Islet precursor cell (in vitro differentiated cells): ENCODE data around the gene SYT7.
"Not testable (repeated sequence)": the region's sequence is repeated elsewhere in the genome, so short reads cannot be mapped to it uniquely, and the experiment has no call there.

Source experiments
- DNase-seq: peaks from one replicate; pipeline ENCODE4 v3.0.0-alpha.2; 2018

Gene SYT7, protein sequence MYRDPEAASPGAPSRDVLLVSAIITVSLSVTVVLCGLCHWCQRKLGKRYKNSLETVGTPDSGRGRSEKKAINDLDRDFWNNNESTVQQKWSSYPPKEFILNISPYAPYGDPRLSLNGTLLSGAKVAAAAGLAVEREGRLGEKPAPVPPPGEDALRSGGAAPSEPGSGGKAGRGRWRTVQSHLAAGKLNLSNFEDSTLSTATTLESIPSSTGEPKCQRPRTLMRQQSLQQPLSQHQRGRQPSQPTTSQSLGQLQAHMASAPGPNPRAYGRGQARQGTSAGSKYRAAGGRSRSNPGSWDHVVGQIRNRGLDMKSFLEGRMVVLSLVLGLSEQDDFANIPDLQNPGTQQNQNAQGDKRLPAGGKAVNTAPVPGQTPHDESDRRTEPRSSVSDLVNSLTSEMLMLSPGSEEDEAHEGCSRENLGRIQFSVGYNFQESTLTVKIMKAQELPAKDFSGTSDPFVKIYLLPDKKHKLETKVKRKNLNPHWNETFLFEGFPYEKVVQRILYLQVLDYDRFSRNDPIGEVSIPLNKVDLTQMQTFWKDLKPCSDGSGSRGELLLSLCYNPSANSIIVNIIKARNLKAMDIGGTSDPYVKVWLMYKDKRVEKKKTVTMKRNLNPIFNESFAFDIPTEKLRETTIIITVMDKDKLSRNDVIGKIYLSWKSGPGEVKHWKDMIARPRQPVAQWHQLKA

DNA sequence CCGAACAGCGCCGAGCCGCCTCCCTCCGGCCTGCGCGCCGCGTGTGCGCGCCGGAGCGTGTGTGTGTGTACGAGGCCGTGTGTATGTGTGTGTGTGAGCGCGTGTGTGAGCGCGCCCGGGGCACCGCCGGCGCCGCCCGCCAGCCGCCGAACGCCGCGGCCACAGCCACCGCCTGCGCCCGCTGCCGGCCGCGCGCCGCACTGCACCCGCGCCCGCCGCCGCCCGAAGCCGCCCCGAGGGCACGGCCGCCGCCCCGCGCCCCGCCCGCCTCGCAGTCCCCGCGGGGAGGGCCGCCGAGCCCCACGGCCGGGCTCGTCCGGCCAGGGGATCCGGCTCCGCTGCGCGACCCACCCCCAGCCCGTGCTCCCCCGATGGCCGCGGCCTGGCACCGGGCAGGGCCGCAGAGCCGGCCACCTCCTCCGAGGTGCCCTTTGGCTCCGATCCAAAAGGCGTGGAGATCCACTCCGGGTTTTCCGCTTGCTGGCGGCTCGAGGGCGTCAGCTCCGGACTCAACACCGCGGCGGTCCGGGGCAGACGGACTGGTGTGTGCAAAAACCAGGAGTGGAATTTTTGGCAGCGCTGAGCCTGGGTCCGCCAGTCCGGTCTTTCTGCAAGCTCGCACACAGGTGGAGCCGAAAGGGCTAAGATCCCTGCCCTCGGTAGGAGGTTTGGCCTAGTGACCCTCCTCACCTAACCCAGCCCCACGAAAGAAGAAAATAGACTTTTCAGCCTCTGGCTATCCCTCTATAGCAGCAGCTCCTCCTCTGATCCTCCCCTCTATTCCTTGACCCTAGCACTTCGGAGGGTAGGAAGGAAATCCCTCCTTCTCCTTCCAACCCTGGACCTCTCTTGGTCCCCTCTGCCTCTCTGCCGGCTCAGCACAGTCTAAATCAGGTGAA lies at the start of gene SYT7:
Gene SYT7, minus strand, starts transcription at position 47 of the 899 bp plus-strand sequence. CDS start 256 bp downstream, outside the sequence.
- peak; percentile 98 for DNase-seq

DNA sequence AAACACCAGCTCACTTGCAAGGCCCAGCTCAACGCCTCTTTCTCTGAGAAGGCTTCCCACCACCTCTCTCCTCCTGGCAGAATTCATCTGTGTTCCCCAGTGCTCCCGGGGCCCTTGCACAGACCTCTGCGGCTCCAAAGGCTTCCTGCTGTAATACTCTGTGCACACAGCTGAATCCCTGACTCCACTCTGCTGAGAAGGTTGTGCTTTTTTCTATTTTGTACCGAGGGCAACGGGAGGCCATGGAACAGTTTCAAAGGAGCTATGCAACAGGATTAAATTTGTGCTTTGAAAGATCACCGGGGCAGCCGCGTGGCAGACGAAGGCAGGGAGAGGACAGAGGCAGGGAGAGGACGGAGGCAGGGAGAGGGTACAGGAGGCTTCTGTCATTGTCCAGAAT lies 49.2 kb upstream of the SYT7 start:
- no peak for DNase-seq

DNA sequence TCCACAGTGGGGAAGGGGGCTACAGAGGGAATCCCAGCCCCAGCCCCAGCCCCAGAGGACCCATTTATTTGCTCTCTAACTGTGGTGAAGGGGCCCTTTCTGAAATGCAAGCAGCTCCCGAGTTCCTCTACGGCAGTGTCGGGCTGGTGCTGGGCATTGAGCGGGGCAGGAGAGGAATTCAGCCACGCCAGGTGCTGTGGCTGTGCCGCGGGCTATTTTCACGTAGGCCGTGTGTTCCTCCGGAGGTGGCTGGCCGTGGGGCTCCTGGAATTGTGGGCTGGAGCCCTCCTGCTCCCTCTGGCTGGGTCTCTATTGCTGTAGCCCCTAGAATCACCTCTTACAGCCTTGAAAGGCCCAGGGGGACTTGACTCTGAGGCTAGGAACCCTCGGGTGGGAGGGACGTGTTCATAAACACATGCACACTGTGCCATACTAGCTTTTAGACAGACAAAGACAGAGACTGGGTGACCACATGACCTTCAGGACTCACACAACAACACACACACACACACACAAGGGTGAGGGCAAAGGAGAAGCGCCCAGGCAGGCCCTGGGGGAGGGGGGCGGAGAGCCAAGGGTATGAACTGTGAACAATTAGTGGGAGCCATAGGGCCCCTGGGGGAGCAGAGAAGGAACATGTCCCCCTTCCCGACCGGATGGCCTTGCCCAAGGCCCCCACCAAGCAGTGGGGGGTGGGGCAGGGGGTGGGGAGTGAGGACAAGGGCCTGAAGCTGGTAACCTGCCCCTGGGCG lies 48.4 kb upstream of the SYT7 start:
- no peak for DNase-seq

DNA sequence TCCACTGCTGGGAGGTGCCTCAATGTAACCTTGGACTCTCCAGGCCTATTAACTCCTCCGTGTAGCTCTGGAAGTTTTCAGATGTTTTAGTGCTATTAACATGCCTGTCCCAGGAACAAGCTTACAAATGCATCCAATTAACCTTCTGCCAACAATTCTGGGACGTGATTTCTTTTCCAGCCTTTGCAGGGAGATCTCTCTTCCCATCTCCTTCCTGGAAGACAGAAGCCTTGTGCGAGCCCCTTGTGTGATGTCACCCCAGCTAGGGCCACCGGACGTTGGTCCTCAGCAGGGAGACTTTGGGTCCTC lies 47.7 kb upstream of the SYT7 start:
- peak; percentile 63 for DNase-seq

DNA sequence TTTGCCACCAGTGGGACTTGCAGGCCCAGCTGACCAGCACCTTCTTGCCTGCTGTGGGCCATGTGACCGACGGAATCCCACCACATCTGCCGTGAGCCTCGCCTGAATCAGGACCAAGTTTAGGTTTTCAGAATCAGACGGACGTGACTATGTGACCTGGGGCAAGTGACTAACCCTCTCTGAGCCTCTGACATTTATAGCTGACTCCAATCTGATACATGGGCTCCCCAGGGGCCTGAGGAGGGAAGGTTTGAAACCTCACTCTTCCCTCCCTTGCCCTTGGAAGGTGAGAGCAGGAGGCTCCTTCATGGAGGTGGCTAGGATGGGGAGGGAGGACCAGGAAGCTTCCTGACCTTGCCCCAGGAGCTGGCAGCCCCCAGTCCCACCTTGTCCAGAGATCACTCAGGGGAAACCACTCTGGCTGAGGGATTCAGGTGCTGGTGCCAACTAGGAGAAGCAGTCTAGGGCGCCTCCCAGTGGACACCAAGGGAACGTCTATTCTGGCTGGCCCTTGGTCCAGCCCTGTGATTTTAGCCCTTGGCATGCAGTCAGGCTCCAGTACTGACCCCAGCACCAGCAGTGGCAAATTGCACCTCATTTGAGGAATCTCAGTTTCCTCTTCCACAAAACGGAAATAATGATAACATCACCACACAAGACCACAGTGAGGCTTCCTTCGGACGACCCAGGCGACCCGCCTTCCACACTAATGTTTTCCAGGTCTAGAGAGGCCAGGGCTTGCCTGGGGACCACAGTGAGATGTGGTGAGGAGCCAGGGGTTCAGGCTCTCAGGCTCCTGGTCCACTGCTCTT lies 47.2 kb upstream of the SYT7 start:
- peak; percentile 91 for DNase-seq

DNA sequence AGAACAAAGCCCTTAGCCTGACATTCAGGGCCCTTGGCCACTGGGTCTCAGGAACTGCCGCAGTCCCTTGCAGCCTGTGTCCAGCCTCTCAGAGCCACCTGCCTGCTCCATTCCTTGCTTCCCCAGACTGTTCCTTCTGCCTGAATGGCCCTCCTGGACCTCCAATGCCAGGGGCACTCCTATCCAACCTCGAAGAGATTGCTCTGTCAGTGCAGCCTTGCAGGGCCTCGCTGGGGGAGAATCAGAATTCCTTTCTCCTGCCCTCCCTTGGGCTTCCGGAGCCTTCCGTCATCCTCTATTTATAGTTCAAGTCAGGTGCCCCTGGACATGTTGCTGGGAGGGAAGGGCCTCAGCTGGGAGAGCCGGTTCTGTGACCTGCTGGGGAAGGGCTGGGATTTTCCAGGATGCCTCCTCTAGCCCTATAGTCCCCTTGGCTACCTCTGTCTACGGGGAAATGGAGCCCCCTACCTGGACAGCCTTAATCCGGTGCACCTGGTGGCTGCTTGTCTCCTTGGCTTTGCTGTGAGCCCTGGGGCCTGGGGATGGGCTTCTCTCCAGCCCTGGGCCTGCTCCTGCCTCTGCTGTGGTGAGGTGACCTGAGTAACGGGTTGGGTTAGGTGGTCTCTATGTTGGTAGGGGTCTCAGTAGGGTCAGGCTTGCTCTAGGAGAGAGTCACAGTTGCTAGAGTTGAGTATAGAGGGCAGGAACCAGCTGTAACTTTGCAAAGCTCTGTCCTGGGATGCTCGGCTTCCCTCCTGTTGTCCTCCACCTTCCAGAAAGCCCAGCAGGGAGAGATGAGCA lies 45.9 kb upstream of the SYT7 start:
- DNase-seq = peak; percentile 98

DNA sequence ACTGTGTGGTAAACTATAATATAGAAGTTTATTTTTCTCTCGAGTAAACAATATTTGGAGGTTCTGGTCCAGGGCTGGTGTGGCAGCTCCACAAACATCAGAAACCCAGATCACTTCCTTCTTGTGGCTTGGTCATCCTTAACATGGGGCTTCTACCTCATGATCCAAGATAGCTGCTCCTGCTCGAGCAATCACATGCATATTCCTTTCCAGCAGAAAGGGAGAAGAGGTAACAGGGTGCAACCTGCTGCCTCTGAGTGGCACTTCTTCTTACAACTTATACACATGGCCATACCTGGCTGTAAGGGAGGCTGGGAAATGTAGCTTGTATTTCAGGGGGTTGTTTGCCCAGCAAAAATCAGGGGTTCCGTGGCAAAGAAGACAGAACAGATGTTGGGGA lies 44.6 kb upstream of the SYT7 start:
- DNase-seq = no peak

DNA sequence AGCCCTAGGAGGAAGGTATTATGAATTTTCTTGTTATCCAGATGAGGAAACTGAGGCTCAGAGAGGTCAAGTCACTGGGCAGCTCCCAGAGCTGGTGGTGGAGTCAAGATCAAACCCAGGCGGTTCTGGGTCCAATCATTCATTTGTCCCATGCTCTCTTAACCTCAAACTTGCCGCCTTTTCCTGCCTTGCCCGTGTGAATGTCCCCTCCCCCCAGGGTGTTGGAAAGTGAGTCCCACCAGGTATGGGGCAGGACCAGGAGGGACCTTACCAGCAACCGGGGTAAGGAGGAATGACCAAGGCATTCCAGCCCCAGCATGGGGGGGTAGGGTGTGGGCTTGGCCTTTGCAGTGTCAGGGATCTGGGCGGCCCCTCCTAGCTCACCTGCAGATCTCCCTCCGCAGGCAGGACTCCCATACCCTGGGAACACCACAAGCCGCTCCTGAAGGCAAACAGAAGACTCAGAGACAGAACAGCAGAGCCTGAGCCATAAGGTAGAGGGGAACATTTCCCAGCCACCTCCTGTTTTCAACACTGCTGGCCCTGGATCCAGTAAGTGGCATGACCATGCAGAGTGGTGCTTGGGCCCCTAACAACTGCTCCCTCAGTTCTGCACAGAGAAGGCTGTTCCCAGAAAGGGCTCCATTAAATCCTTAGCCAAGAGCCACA lies 41.2 kb upstream of the SYT7 start:
- no peak for DNase-seq

DNA sequence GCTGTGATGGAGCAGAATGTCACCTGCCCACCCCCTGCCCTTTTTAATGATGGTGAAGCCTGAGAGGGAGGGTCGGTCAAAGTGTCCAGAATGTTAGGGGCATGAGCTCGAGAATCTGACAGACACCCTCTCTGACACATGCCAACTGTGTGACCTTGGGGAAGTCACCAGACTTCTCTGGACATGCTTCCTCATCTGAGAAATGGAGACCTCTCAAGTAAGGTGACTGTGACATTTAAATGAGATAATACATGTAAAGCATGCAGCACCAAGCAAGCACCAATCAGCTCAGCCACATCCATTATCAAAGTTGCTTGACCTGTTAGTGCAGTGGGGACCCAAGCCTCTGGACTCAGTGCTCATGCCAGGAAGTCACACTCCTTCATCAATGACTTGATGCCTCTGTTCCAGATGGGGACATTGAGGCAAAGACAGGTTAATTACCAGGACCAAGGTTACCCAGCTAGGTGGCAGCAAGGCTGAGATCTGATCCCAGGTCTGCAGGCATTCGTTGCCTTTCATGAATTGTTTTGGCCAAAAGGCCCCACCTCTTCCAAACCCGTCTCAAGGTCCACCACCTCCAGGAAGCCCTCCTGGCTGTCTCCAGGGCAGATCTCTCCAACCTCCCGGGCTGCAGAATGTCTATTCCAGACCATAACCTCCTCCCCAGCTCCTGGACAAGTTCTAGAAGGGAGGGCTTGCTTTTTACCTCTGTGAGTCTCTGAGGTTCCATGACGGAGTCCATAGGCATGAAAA lies 38.8 kb upstream of the SYT7 start:
- no peak for DNase-seq

DNA sequence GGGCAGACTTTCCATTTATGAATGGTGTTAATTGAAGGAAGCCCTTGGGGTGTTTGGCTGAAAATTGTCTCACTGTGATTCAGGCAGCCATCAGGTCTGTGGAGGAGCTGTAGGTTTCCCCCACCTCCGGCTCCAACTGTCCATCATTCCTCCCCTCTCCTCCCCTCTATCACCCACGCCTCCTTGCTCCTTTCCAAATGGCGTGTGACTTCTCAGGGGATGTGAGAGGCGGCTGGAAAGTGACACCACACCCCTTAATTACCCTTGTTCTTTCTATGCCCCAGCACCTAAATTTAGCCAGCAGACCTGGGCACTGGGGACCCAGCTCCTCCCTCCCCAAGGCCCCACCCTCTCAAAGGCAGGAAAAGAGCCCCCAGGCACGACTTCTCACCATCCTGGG lies 38.1 kb upstream of the SYT7 start:
- DNase-seq = no peak

DNA sequence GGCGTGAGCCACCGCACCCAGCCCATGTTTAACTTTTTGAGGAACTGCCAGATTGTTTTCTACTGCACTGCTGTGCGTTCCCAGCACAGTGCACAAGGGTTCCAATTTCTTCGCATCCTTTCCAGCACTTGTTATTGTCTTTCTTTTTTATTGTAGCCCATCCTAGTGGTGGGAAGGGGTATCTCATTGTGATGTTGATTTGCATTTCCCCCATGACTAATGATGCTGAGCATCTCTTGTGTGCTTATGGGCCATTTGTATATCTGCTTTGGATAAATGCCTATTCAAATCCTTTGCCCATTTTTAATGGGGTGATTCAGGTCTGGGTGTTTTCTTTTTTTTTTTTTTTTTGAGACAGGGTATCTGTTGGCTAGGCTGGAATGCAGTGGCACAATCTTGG lies 36.6 kb upstream of the SYT7 start:
- no peak for DNase-seq

DNA sequence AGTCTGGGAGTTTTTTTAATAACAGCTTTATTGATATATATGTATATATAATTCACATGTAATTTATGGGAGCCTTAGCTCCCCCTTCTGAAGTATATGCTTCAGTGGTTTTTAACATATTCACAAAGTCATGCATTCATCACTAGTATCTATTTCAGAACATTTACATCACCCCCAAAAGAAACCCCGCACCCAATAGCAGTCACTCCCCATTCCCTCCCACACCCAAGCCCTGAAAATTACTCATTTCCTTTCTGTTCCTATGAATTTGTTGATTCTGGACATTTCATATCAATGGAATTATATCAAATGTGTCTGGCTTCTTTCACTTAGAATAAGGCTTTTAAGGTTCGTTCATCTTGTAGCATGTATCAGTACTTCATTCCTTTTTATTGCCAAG lies 35.6 kb upstream of the SYT7 start:
- no peak for DNase-seq

DNA sequence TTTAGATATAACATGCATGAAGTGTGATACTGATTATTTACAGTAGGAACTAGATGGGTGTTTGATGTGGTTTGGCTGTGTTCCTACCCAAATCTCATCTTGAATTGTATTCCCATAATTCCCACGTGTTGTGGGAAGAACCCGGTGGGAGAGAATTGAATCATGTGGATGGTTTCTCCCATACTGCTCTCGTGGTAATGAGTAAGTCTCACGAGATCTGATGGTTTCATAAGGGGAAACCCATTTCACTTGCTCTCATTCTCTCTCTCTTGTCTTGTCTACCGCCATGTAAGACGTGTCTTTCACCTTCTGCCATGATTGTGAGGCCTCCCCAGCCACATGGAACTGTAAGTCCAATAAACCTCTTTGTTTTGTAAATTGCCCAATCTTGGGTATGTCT lies 33.9 kb upstream of the SYT7 start:
- DNase-seq = not testable (repeated sequence)

DNA sequence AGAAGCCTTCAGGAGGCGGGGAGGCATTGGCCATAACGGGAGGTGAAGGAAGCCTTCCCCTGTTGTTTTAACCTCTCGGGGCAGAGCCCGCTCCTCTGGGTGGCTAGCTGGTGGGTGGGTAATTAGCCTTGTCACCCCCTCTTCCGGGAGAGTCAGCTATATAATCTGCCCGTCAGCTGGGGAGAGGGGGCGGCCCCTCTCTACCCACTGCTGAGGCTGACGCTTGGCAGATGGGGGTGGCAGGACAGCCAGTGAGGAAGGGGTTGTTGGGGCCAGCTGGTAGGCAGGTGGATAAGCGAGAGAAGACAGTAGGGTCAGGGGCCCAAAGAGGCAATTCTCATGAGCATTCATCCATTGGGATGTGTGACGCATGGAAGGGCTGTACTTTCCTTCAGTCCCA lies 33.0 kb upstream of the SYT7 start:
- no peak for DNase-seq

DNA sequence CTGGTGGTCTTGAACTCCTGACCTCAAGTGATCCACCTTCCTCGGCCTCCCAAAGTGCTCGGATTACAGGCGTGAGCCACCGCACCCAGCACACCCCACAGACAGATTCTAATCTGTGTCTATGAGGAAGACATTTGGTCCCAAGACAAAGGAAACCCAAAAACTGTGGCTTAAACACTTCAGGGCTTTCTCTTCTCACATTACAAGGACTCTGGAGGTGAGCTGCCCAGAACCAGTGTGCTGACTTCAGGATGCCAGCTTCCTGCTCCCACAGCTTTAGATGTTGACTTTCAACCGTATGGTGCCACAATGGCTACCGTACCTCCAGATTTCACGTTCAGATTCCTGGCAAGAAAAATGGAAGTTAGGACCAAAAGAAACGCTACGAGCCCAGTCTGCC lies 32.2 kb upstream of the SYT7 start:
- no peak for DNase-seq

DNA sequence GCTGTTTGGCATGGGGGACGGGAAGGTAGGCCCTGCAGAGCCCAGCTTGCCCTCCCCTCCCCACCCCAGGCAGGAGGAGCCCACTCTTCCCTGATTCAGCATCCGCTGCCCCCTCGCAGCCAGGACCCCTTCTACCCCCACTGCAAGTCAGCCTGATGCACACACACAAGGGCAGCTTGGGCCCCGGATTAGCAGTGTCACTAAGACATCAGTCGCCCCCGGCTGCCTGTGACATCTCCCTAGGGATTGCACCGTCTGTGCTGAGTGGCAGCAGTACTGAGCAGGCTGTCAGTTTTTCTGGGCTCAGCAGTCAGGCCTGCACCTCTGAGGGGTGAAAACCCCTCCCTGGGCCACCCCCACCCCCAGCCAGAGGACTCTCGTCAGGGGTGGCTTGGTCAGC lies 30.4 kb upstream of the SYT7 start:
- no peak for DNase-seq

DNA sequence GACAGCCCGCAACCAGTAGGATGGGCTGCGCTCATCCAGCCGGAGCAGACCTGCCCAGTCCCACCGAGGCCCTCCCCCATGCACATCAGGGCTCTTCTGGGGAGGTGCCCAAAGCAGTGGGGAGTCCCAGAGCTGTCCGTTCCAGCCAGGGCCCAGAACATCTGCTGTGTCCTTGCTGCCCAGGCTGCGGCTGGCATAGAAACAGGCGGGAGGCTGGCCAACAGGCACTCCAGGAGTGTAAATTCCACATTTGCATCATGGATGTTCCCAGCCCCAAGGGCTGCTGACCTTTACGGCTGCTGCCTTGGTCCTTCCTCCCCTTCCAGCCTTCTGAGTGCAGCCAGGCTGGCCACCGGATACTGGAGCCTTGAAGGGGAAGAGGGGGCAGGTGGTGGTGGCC lies 30.0 kb upstream of the SYT7 start:
- no peak for DNase-seq

DNA sequence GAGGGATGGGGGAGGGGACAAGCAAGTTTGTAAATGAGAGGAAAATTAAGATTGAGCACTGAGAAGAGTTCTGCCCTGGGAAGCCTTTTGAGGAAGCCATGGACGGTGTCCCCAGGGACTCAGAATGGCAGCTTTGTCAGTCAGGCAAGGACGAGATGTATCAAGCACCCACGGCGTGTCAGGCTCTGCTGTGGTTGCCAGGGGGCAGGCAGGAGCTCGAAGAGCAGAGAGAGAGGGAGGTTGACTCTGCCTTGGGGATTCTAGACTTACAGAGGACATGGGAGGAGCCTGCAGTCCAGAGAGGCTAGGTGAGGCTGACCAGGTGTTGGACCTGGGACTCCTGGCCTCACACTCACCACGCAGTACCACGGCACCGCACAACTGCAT lies 29.1 kb upstream of the SYT7 start:
- peak; percentile 86 for DNase-seq
